HG03045 (cell line): Measurements from ENCODE around the gene MUCL3.
"Not testable (repeated sequence)": the region's sequence is repeated elsewhere in the genome, so short reads cannot be mapped to it uniquely, and the experiment has no call there.

Experiments used
- ATAC-seq: cut with Tn5 transposase; IDR thresholded peaks from one replicate; pipeline ENCODE4 v1.9.1; 2021; ENCODE audit warnings: mild to moderate bottlenecking, moderate library complexity; ENCODE audit not compliant: unreplicated experiment

The MUCL3 gene

GRCh38 chr6:30940361-30940986 lies at the start of gene MUCL3:
Gene MUCL3, plus strand, starts transcription at chr6:30940973. Its CDS starts 27 bp downstream, at chr6:30941000.
- no peak for ATAC-seq

GRCh38 chr6:30891450-30891723 lies 49.4 kb upstream of the MUCL3 start:
- no peak for ATAC-seq

GRCh38 chr6:30891816-30892538 lies 48.8 kb upstream of the MUCL3 start:
- ATAC-seq, result no peak

- ATAC-seq, result no peak
Observed at GRCh38 chr6:30893001-30893591, 47.7 kb upstream of the MUCL3 start.

- no peak for ATAC-seq
Observed at GRCh38 chr6:30893666-30894065, 47.1 kb upstream of the MUCL3 start.

GRCh38 chr6:30894381-30894780 lies 46.4 kb upstream of the MUCL3 start:
- ATAC-seq, result no peak

- no peak for ATAC-seq
Observed at GRCh38 chr6:30894935-30895334, 45.8 kb upstream of the MUCL3 start.

GRCh38 chr6:30895343-30895742 lies 45.4 kb upstream of the MUCL3 start:
- no peak for ATAC-seq

- ATAC-seq, result no peak
Observed at GRCh38 chr6:30896541-30896940, 44.2 kb upstream of the MUCL3 start.

- no peak for ATAC-seq
Observed at GRCh38 chr6:30897882-30898281, 42.9 kb upstream of the MUCL3 start.

- ATAC-seq, result no peak
Observed at GRCh38 chr6:30898750-30899360, 41.9 kb upstream of the MUCL3 start.

GRCh38 chr6:30900863-30901417 lies 39.8 kb upstream of the MUCL3 start:
- no peak for ATAC-seq

GRCh38 chr6:30901436-30901835 lies 39.3 kb upstream of the MUCL3 start:
- ATAC-seq, result no peak

- not testable (repeated sequence) for ATAC-seq
Observed at GRCh38 chr6:30902196-30902595, 38.6 kb upstream of the MUCL3 start.

GRCh38 chr6:30902709-30903108 lies 38.1 kb upstream of the MUCL3 start:
- ATAC-seq, result no peak

- no peak for ATAC-seq
Observed at GRCh38 chr6:30903236-30903635, 37.5 kb upstream of the MUCL3 start.

GRCh38 chr6:30907290-30907757 lies 33.4 kb upstream of the MUCL3 start:
- not testable (repeated sequence) for ATAC-seq

GRCh38 chr6:30907758-30908591 lies 32.8 kb upstream of the MUCL3 start, which contains the start of gene GTF2H4:
Gene GTF2H4, plus strand, starts transcription at chr6:30908207.
- peak; percentile 90 for ATAC-seq

GRCh38 chr6:30908700-30909099 lies 32.1 kb upstream of the MUCL3 start:
- no peak for ATAC-seq

GRCh38 chr6:30910473-30910872 lies 30.3 kb upstream of the MUCL3 start:
- ATAC-seq, result not testable (repeated sequence)
